HG03135 (cell line): ENCODE results near the gene COA5.

Source experiments
- ATAC-seq: cut with Tn5 transposase; IDR thresholded peaks from one replicate; pipeline ENCODE4 v1.9.1; 2021; ENCODE audit warnings: mild to moderate bottlenecking, moderate library complexity; ENCODE audit not compliant: unreplicated experiment

The COA5 gene

GRCh38 chr2:98608116-98608961 lies at the start of gene COA5, which contains the start of gene UNC50:
COA5 (minus strand) TSS chr2:98608512; CDS start chr2:98608405, 107 bp downstream.
UNC50 (plus strand) TSS chr2:98608589; CDS start chr2:98609760, 1,171 bp downstream.
- peak; percentile 79 for ATAC-seq

DNA sequence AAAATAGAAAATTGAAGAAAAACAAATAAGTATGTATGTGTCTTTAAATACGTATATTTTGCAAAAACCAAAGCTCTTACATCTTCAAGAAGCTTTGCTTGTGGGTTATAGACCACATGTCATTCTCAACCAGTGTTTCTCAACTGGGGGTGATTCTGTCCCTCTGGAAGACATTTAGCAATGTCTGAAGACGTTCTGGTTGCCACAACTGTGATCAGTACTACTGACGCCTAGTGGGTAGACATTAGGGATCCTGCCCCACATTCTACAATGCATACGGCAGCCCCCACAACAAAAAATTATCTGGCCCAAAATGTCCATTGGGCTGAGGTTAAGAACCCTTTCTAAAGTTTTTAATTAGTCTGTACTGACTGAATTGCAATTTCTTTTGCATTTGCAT lies 48.5 kb upstream of the COA5 start:
- no peak for ATAC-seq

DNA sequence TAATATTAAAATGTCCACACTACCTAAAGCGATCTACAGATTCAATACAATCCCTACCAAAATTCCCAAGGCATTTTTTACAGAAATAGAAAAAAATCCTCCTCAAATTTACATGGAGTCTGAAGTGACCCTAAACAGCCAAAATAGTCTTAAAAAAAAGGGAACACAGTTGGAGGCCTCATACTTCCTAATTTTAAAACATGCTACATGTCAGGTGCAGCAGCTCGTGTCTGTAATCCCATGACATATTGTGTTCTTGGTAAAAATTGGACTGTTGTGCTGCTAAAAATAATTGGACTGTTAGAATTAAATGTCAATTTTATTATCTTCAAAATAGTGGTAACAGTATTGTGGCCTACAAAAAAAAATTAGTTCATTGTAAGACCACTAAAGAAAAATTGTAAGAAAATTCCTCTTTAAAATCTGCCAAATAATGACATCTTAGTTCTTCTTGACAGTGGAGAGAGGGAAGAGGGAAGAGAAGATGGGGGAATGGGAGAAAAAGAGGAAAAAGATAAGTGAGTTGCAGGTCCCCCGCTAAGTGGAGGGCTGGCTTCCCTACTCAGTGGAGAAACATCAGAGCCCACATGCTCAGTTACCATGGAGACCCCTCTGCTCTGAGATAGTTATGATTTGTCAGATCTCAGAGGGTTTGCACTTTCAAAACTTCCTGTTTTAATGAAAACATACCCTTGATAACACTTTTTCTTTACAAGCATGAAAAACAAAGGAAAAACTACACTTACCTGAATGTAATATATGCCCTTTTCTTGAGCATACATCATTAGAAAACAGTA lies 46.6 kb upstream of the COA5 start:
- ATAC-seq: no peak

GRCh38 chr2:98650998-98651397 lies 42.7 kb upstream of the COA5 start:
- ATAC-seq: no peak

GRCh38 chr2:98649992-98650375 lies 41.7 kb upstream of the COA5 start:
- no peak for ATAC-seq

GRCh38 chr2:98649135-98649991 lies 41.1 kb upstream of the COA5 start:
- ATAC-seq: peak; percentile 73

- ATAC-seq: no peak
These were observed 40.1 kb upstream of the COA5 start for GRCh38 chr2:98648451-98648850.

GRCh38 chr2:98647636-98648035 lies 39.3 kb upstream of the COA5 start:
- no peak for ATAC-seq

- ATAC-seq: no peak
These were observed 35.3 kb upstream of the COA5 start for GRCh38 chr2:98643496-98644100.

GRCh38 chr2:98637401-98638147 lies 29.3 kb upstream of the COA5 start:
- ATAC-seq: no peak

DNA sequence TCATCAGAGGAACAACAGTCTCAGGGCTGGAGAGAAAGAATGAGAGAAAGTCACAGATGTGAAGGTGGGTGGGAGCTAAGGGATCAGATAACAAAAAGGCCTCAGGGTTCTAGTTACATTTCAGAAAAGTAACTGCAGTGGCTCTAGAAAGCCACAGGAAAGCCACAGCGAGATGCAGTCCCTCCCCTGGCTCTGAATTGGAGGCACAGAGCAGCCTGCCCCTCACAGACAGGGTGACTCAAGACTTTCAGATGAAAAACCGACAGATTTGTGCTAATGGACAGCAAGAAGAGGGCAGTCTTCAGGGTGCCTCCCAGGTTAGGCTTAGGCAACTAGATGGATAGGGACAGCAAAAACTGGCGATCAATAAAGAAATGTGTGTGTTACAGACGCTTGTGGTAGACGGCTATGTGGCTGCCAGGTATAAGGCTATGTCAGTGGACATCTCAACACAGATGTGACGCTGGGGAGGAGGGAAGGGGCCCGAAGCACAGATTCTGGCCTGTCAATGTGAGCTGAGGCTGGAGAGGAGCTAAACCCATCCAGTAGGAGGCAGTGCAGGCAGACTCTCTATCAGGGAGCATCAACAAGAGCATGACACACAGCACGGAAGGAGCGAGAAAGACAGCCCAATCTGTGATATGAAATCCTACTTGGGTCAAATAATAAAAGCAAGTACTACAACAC lies 26.2 kb upstream of the COA5 start:
- ATAC-seq: no peak

- no peak for ATAC-seq
These were observed 24.0 kb upstream of the COA5 start for GRCh38 chr2:98632351-98632750.

GRCh38 chr2:98623657-98624056 lies 15.3 kb upstream of the COA5 start:
- ATAC-seq: no peak

DNA sequence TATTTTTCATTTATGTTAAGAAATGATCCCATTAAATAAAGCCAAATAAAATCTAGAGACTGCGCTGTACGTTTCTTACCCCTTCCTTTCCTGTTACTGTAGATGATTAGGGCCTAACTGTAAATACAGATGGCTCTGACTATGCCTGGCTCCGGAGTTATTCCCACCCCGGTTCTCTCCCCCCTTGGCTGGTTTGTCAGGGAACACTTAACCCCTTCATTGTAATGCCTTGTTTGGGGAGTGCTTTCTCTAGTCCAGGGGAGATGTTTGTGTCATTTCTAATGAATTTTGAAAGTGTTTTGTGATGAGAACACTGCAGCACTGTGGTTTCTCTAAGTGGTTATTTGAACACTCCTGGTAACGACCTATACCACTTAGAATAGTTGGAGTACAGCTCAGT lies 8.8 kb upstream of the COA5 start:
- ATAC-seq: no peak

DNA sequence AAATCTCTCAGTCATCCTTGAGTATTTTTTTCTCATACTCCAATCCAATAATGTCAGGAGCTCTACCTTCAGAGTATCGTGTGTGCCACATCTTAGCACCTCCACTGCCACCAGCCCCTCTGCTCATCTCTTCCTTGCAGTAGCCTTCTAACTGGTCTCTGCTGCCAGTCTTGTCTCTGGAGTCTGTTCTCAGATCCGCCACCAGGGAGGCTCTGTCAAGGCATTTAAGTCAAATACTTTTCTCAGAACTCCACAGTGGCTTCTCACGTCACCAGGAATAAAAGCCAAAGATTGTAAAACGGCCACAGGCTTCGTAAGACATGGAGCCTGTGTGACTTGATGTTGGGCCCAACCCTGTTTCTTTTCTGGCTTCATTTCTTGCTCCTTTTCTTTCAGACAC lies 7.2 kb upstream of the COA5 start:
- no peak for ATAC-seq

GRCh38 chr2:98614024-98614739 lies 5.9 kb upstream of the COA5 start:
- ATAC-seq: no peak

- peak; percentile 26 for ATAC-seq
These were observed 771 bp upstream of the COA5 start for GRCh38 chr2:98608962-98609604.

DNA sequence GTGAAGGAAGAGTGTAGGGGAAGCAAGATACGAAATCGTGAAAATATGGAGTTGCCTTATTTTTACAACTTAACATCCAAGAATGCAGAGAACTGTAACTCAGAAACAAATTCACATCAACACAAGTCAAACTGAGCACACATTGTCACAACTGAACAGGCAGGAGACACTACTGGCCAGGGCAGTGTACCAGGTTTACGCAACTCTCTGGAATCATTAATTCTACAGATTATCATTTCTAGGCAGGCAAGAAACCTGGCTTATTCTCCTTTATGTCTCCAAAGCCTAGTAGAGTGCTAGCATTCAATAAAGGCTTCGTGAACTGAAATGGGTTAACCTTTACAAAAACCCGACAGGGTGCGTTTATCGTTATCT lies 584 bp downstream of the COA5 start:
- peak; percentile 10 for ATAC-seq
